NCI-H446 (cell line): ENCODE data around the gene CBX2.

Experiments
- DNase-seq, 2 experiments: peaks; one replicate each; lab custom pipeline; 2025; lab: John Stamatoyannopoulos, UW

Gene CBX2

GRCh38 chr17:79800325-79801155 is 22.6 kb downstream of the CBX2 start:
- peak; percentile 42 to 78 for DNase-seq

- DNase-seq: no peak
These were observed 23.4 kb downstream of the CBX2 start for GRCh38 chr17:79801156-79802038.

- no peak for DNase-seq
These were observed 24.2 kb downstream of the CBX2 start for GRCh38 chr17:79802039-79802735.

- no peak for DNase-seq
These were observed 24.9 kb downstream of the CBX2 start for GRCh38 chr17:79802736-79803420.

- DNase-seq: no peak
These were observed 25.6 kb downstream of the CBX2 start for GRCh38 chr17:79803421-79803996.

- no peak for DNase-seq
These were observed 26.3 kb downstream of the CBX2 start for GRCh38 chr17:79803997-79804855.

GRCh38 chr17:79804856-79805696 is 27.1 kb downstream of the CBX2 start:
- no peak for DNase-seq

GRCh38 chr17:79806446-79806760 is 28.5 kb downstream of the CBX2 start:
- DNase-seq: no peak

- no peak for DNase-seq
These were observed 29.1 kb downstream of the CBX2 start for GRCh38 chr17:79806863-79807720.

- no peak for DNase-seq
These were observed 31.0 kb downstream of the CBX2 start for GRCh38 chr17:79808763-79809529.

- DNase-seq: no peak
These were observed 31.7 kb downstream of the CBX2 start for GRCh38 chr17:79809530-79810129.

GRCh38 chr17:79810130-79811010 is 32.4 kb downstream of the CBX2 start:
- DNase-seq: peak; percentile 80 to 97

- peak in 1 of 2 experiments; percentile 67 for DNase-seq
These were observed 33.3 kb downstream of the CBX2 start for GRCh38 chr17:79811011-79811867.

GRCh38 chr17:79811868-79812352 is 34.0 kb downstream of the CBX2 start:
- DNase-seq: no peak
